HCT116 (cell line): ENCODE data around the gene AP3S1. TPM values are rescaled to one million over a fixed set of nuclear protein-coding genes. Genes with fewer than 3 reads are reported as not detected.

Experiments used
- ATAC-seq: fragments of 200-7000 bp; cut with Tn5 transposase; 2 replicates; pipeline ENCODE4 v1.9.1; 2020; ENCODE audit warnings: mild to moderate bottlenecking, moderate library complexity
- BruUV-seq: library from RNA; stranded (reverse); fragments of 400-500 nt; replicated peaks from 2 replicates; lab custom pipeline; 2021; lab: Mats Ljungman, UMichigan
- CTCF ChIA-PET: fragments of 300-600 bp; sonication (Branson Sonifier 250); formaldehyde crosslinking; loops from one replicate; lab custom pipeline; 2021; ENCODE audit warnings: antibody characterized with exemption; lab: Charles Lee
- POLR2A ChIA-PET: fragments of 300-600, 350-600 bp; sonication (Branson Sonifier 250); formaldehyde crosslinking; loops from one replicate; lab custom pipeline; 2021; ENCODE audit warnings: antibody characterized with exemption; lab: Charles Lee
- RAD21 ChIA-PET, 2 experiments: fragments of 300-600 bp; sonication (Branson Sonifier 250); formaldehyde crosslinking; loops; one replicate each; lab custom pipeline; 2023; ENCODE audit warnings: low total read pairs in 2 of 2; ENCODE audit not compliant: uncharacterized antibody in 2 of 2, unreplicated experiment in 2 of 2, low non-redundant PET in 1 of 2; lab: Charles Lee
- DNase-seq: peaks from one replicate; pipeline ENCODE4 v3.0.0-alpha.2; 2010; ENCODE audit warnings: low read depth, low spot score
- H2AFZ ChIP-seq: fragments of 200-600 bp; shearing (Covaris generic), sonication (generic); 2 replicates; pipeline ENCODE4 v1.6.1; 2017; ENCODE audit warnings: low read depth, mixed run types, mixed read lengths, antibody characterized with exemption, low read length; ENCODE audit not compliant: poor library complexity, severe bottlenecking
- H3K27ac ChIP-seq: 2 replicates; pipeline ENCODE4 v1.5.1; 2012; ENCODE audit warnings: low read depth, low read length
- H3K27me3 ChIP-seq: fragments of 200-600 bp; sonication (generic); 2 replicates; pipeline ENCODE4 v1.6.1; 2016; ENCODE audit warnings: mixed run types, low read length, mixed read lengths; ENCODE audit not compliant: insufficient read depth
- H3K36me3 ChIP-seq, 2 experiments: fragments of 200-500 bp in 1 of 2; fragments of 200-600 bp in 1 of 2; sonication (Bioruptor generic) in 1 of 2; sonication (generic) in 1 of 2; 2 replicates each; pipeline versions ENCODE4 v1.5.1 to v1.6.1; 2014 to 2016; ENCODE audit warnings: low read length in 2 of 2, inconsistent platforms in 1 of 2, mixed read lengths in 1 of 2, mixed run types in 1 of 2; ENCODE audit not compliant: insufficient read depth in 2 of 2, control insufficient read depth in 1 of 2
- H3K4me1 ChIP-seq, 2 experiments: fragments of 200-600 bp in 1 of 2; sonication (generic) in 1 of 2; 2 replicates each; pipeline versions ENCODE4 v1.5.1 to v1.6.1; 2012 to 2017; ENCODE audit warnings: low read length in 2 of 2, inconsistent platforms in 1 of 2, mild to moderate bottlenecking in 1 of 2, mixed read lengths in 1 of 2, mixed run types in 1 of 2, moderate library complexity in 1 of 2; ENCODE audit not compliant: insufficient read depth in 2 of 2, control insufficient read depth in 1 of 2
- H3K4me2 ChIP-seq: fragments of 200-600 bp; sonication (generic); 2 replicates; pipeline ENCODE4 v1.6.1; 2017; ENCODE audit warnings: mixed run types, low read length, mixed read lengths
- H3K4me3 ChIP-seq, 2 experiments: fragments of 200-600 bp in 1 of 2; sonication (generic) in 1 of 2; replicated peaks in 1 of 2; 2 replicates each; pipeline ENCODE4 v1.5.1; 2011 to 2016; ENCODE audit warnings: low read length in 2 of 2, control low read depth in 1 of 2, low read depth in 1 of 2, mild to moderate bottlenecking in 1 of 2, mixed read lengths in 1 of 2, mixed run types in 1 of 2
- H3K79me2 ChIP-seq: fragments of 200-600 bp; sonication (generic); 2 replicates; pipeline ENCODE4 v1.6.1; 2017; ENCODE audit warnings: mild to moderate bottlenecking, mixed run types, low read length, moderate library complexity, mixed read lengths; ENCODE audit not compliant: insufficient read depth
- H3K9ac ChIP-seq: fragments of 200-600 bp; sonication (generic); 2 replicates; pipeline ENCODE4 v1.6.1; 2016; ENCODE audit warnings: low read length, mixed read lengths
- H3K9me2 ChIP-seq: fragments of 200-600 bp; sonication (generic), shearing (Covaris generic); 2 replicates; pipeline ENCODE4 v1.6.1; 2017; ENCODE audit warnings: mixed run types, mild to moderate bottlenecking, moderate library complexity; ENCODE audit not compliant: insufficient read depth
- H3K9me3 ChIP-seq, 2 experiments: fragments of 200-500 bp in 1 of 2; fragments of 200-600 bp in 1 of 2; sonication (Bioruptor generic) in 1 of 2; sonication (generic) in 1 of 2; 2 replicates each; pipeline ENCODE4 v1.6.1; 2014 to 2017; ENCODE audit warnings: low read length in 2 of 2, mixed read lengths in 2 of 2, inconsistent platforms in 1 of 2, low read depth in 1 of 2, mild to moderate bottlenecking in 1 of 2, mixed run types in 1 of 2, moderate library complexity in 1 of 2; ENCODE audit not compliant: control insufficient read depth in 1 of 2, insufficient read depth in 1 of 2
- H4K20me1 ChIP-seq: fragments of 200-600 bp; sonication (generic), shearing (Covaris generic); 2 replicates; pipeline ENCODE4 v1.6.1; 2017; ENCODE audit warnings: mixed run types, mild to moderate bottlenecking, moderate library complexity; ENCODE audit not compliant: insufficient read depth
- ATF3 ChIP-seq: IDR thresholded peaks from 2 replicates; pipeline ENCODE4 v1.6.1; 2012
- CEBPB ChIP-seq: IDR thresholded peaks from 2 replicates; pipeline ENCODE4 v1.6.1; 2012; ENCODE audit warnings: low read depth
- EGR1 ChIP-seq: IDR thresholded peaks from 2 replicates; pipeline ENCODE4 v1.6.1; 2012; ENCODE audit warnings: low read depth
- ELF1 ChIP-seq: IDR thresholded peaks from 2 replicates; pipeline ENCODE4 v1.6.1; 2012; ENCODE audit warnings: low read depth, borderline replicate concordance
- EZH2phosphoT487 ChIP-seq: fragments of 200-600 bp; IDR thresholded peaks from 2 replicates; pipeline ENCODE4 v1.6.1; 2018; ENCODE audit warnings: antibody characterized with exemption, borderline replicate concordance
- FOSL1 ChIP-seq: IDR thresholded peaks from 2 replicates; pipeline ENCODE4 v1.6.1; 2012; ENCODE audit warnings: low read depth
- JUND ChIP-seq: IDR thresholded peaks from 2 replicates; pipeline ENCODE4 v1.6.1; 2012
- MAX ChIP-seq: IDR thresholded peaks from 2 replicates; pipeline ENCODE4 v1.6.1; 2012
- POLR2A ChIP-seq: IDR thresholded peaks from 2 replicates; pipeline ENCODE4 v1.7.0; 2011; ENCODE audit warnings: borderline replicate concordance; ENCODE audit not compliant: insufficient read depth, insufficient read length; ENCODE audit errors: extremely low read depth
- POLR2AphosphoS5 ChIP-seq: IDR thresholded peaks from 2 replicates; pipeline ENCODE4 v1.6.1; 2011; ENCODE audit warnings: mild to moderate bottlenecking, low read depth, low read length, moderate library complexity
- RAD21 ChIP-seq: IDR thresholded peaks from 2 replicates; pipeline ENCODE4 v1.6.1; 2012; ENCODE audit warnings: low read depth, mild to moderate bottlenecking
- SRF ChIP-seq: IDR thresholded peaks from 2 replicates; pipeline ENCODE4 v1.6.1; 2012; ENCODE audit warnings: low read depth
- TCF7L2 ChIP-seq: IDR thresholded peaks from 2 replicates; pipeline ENCODE4 v1.7.0; 2011; ENCODE audit warnings: borderline replicate concordance, inconsistent platforms; ENCODE audit not compliant: insufficient read depth, insufficient read length; ENCODE audit errors: extremely low read depth
- ZFX ChIP-seq: fragments of 450-650 bp; IDR thresholded peaks from 2 replicates; pipeline ENCODE4 v1.6.1; 2017
- ZNF274 ChIP-seq: fragments of 200-500 bp; sonication (Bioruptor generic); IDR thresholded peaks from 2 replicates; pipeline ENCODE4 v1.6.1; 2014; ENCODE audit warnings: mild to moderate bottlenecking, low read depth, low read length, inconsistent platforms
- intact Hi-C: fragments of 100-400 bp; cut with micrococcal nuclease; formaldehyde crosslinking; loops from 2 replicates; pipeline ENCODE4 v1.10.0; 2022
- total RNA-seq: library from RNA; stranded (reverse); gene quantifications from one replicate; pipeline ENCODE4 v1.2.1, GENCODE V29; 2021; ENCODE audit not compliant: unreplicated experiment
- TF ChIP-seq, protein P1 (sequence below): IDR thresholded peaks from 2 replicates; pipeline ENCODE4 v1.6.1; 2011; ENCODE audit warnings: mild to moderate bottlenecking, low read length, moderate library complexity; ENCODE audit not compliant: insufficient replicate concordance; ENCODE audit errors: extremely low read depth
- TF ChIP-seq, protein P2 (sequence below), 3 experiments: fragments of 200-600 bp in 1 of 3; sonication (generic) in 1 of 3; IDR thresholded peaks in 2 of 3; conservative IDR thresholded peaks in 1 of 3; 2 replicates each; pipeline ENCODE4 v1.5.1; 2012 to 2017; ENCODE audit warnings: low read depth in 2 of 3, low read length in 2 of 3, antibody characterized with exemption in 1 of 3, borderline replicate concordance in 1 of 3, control low read depth in 1 of 3, mild to moderate bottlenecking in 1 of 3, mixed read lengths in 1 of 3, mixed run types in 1 of 3, moderate library complexity in 1 of 3; ENCODE audit not compliant: insufficient read depth in 1 of 3
- TF ChIP-seq, protein P3 (sequence below): IDR thresholded peaks from 2 replicates; pipeline ENCODE4 v1.6.1; 2012; ENCODE audit warnings: low read depth

The AP3S1 gene
- total RNA-seq, 1 experiment from 2014 or later, result 432 TPM

DNA sequence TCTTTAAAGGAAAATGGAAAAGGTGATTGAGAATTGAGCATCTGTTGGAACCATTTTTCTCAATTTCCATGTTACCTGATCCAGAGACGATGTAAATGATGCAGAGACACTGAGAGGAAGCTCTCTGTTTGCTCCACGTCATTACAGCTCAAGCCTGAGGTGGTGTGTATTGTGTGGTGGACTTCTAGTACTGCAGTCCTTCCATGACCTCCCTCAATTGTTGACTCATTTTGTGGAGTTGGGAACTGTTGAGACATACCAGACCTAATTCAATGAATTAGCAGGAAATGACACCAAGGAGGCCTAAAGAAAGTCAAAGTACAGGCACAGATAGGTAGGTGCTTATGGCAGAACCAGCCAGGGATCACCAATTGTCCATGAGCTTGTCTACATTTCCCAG is 104.9 kb downstream of the AP3S1 start:
- Histone ChIP-seq H4K20me1 (no peaks in the 10 kb centered on the region), H3K9ac (no peak overlapping the region), H3K36me3 (no peaks in the 10 kb centered on the region), H2AFZ (no peak overlapping the region), H3K4me2 (no peak overlapping the region), H3K27ac (no peak overlapping the region), H3K4me3 (no peak overlapping the region), H3K9me2 (no peaks in the 10 kb centered on the region), H3K79me2 (no peaks in the 10 kb centered on the region), H3K27me3 (no peaks in the 10 kb centered on the region), H3K4me1 (peaks cover 8 to 38% of the 10 kb centered on the region in 2 experiments), H3K9me3 (no peaks in the 10 kb centered on the region)
- intact Hi-C loops, result no loop called here
- RAD21 ChIA-PET, result no interaction called here
- BruUV-seq, result no TSS peak
- POLR2A ChIA-PET, result no interaction called here
- CTCF ChIA-PET, result no interaction called here
- TF ChIP-seq ZNF274 (no peak), POLR2A (no peak), MAX (no peak), ATF3 (no peak), JUND (no peak), POLR2AphosphoS5 (no peak), EGR1 (no peak), EZH2phosphoT487 (no peak), FOSL1 (no peak), TCF7L2 (no peak), ZFX (no peak), CEBPB (no peak), SRF (no peak), RAD21 (no peak), ELF1 (no peak)
- TF ChIP-seq, protein P1, sequence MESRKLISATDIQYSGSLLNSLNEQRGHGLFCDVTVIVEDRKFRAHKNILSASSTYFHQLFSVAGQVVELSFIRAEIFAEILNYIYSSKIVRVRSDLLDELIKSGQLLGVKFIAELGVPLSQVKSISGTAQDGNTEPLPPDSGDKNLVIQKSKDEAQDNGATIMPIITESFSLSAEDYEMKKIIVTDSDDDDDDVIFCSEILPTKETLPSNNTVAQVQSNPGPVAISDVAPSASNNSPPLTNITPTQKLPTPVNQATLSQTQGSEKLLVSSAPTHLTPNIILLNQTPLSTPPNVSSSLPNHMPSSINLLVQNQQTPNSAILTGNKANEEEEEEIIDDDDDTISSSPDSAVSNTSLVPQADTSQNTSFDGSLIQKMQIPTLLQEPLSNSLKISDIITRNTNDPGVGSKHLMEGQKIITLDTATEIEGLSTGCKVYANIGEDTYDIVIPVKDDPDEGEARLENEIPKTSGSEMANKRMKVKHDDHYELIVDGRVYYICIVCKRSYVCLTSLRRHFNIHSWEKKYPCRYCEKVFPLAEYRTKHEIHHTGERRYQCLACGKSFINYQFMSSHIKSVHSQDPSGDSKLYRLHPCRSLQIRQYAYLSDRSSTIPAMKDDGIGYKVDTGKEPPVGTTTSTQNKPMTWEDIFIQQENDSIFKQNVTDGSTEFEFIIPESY, result no peak
- TF ChIP-seq, protein P2, sequence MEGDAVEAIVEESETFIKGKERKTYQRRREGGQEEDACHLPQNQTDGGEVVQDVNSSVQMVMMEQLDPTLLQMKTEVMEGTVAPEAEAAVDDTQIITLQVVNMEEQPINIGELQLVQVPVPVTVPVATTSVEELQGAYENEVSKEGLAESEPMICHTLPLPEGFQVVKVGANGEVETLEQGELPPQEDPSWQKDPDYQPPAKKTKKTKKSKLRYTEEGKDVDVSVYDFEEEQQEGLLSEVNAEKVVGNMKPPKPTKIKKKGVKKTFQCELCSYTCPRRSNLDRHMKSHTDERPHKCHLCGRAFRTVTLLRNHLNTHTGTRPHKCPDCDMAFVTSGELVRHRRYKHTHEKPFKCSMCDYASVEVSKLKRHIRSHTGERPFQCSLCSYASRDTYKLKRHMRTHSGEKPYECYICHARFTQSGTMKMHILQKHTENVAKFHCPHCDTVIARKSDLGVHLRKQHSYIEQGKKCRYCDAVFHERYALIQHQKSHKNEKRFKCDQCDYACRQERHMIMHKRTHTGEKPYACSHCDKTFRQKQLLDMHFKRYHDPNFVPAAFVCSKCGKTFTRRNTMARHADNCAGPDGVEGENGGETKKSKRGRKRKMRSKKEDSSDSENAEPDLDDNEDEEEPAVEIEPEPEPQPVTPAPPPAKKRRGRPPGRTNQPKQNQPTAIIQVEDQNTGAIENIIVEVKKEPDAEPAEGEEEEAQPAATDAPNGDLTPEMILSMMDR (IDR thresholded peaks at IDR 0.05 in 2 of 3, conservative IDR thresholded peaks at IDR 0.05 in 1 of 3; ENCODE audit: borderline replicate concordance in 1 of 3, insufficient read depth in 1 of 3, low read depth in 2 of 3, low read length in 2 of 3), result no peak
- TF ChIP-seq, protein P3, sequence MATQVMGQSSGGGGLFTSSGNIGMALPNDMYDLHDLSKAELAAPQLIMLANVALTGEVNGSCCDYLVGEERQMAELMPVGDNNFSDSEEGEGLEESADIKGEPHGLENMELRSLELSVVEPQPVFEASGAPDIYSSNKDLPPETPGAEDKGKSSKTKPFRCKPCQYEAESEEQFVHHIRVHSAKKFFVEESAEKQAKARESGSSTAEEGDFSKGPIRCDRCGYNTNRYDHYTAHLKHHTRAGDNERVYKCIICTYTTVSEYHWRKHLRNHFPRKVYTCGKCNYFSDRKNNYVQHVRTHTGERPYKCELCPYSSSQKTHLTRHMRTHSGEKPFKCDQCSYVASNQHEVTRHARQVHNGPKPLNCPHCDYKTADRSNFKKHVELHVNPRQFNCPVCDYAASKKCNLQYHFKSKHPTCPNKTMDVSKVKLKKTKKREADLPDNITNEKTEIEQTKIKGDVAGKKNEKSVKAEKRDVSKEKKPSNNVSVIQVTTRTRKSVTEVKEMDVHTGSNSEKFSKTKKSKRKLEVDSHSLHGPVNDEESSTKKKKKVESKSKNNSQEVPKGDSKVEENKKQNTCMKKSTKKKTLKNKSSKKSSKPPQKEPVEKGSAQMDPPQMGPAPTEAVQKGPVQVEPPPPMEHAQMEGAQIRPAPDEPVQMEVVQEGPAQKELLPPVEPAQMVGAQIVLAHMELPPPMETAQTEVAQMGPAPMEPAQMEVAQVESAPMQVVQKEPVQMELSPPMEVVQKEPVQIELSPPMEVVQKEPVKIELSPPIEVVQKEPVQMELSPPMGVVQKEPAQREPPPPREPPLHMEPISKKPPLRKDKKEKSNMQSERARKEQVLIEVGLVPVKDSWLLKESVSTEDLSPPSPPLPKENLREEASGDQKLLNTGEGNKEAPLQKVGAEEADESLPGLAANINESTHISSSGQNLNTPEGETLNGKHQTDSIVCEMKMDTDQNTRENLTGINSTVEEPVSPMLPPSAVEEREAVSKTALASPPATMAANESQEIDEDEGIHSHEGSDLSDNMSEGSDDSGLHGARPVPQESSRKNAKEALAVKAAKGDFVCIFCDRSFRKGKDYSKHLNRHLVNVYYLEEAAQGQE, result no peak
- DNase-seq (no peak), ATAC-seq (peak; percentile 71)
